Gastrocnemius medialis (tissue), 4 donors: ENCODE measurements around the gene DIAPH1.
A peak's percentile ranks its signal among the peaks of the same experiment; 100 is the strongest.

Experiments used
- POLR2A ChIP-seq, 2 donors: fragments of 450-650 bp; IDR thresholded peaks; one replicate each; pipeline ENCODE4 v1.6.1; 2017; ENCODE audit warnings: antibody characterized with exemption in 2 of 2, mild to moderate bottlenecking in 2 of 2, moderate library complexity in 2 of 2
- TF ChIP-seq, protein P1 (sequence below), 5 experiments: fragments of 450-650 bp in 3 of 5; fragments of 200-600 bp in 2 of 5; sonication (generic) in 2 of 5; IDR thresholded peaks in 4 of 5; conservative IDR thresholded peaks in 1 of 5; 1 replicate in 4 of 5; 2 replicates in 1 of 5; pipeline ENCODE4 v1.5.1; 2016 to 2019; ENCODE audit warnings: antibody characterized with exemption in 5 of 5, mild to moderate bottlenecking in 3 of 5, moderate library complexity in 3 of 5

- TF ChIP-seq, protein P1, sequence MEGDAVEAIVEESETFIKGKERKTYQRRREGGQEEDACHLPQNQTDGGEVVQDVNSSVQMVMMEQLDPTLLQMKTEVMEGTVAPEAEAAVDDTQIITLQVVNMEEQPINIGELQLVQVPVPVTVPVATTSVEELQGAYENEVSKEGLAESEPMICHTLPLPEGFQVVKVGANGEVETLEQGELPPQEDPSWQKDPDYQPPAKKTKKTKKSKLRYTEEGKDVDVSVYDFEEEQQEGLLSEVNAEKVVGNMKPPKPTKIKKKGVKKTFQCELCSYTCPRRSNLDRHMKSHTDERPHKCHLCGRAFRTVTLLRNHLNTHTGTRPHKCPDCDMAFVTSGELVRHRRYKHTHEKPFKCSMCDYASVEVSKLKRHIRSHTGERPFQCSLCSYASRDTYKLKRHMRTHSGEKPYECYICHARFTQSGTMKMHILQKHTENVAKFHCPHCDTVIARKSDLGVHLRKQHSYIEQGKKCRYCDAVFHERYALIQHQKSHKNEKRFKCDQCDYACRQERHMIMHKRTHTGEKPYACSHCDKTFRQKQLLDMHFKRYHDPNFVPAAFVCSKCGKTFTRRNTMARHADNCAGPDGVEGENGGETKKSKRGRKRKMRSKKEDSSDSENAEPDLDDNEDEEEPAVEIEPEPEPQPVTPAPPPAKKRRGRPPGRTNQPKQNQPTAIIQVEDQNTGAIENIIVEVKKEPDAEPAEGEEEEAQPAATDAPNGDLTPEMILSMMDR (IDR thresholded peaks at IDR 0.05 in 4 of 5, conservative IDR thresholded peaks at IDR 0.05 in 1 of 5), result no peak
- peak in 1 of 2 donors; percentile 38 for TF ChIP-seq POLR2A (IDR thresholded peaks at IDR 0.05)
Measured at GRCh38 chr5:141521244-141521781, 97.5 kb downstream of the DIAPH1 start.
